OCI-LY3 (cell line): ENCODE results near the gene IFNLR1.
A peak's percentile ranks its signal among the peaks of the same experiment; 100 is the strongest.

Source experiments
- H2AFZ ChIP-seq: fragments of 200-600, 300-600 bp; shearing (Covaris generic); 2 replicates; pipeline ENCODE4 v1.6.0; 2014; ENCODE audit warnings: antibody characterized with exemption, low read depth, low read length
- H3K27ac ChIP-seq: fragments of 200-600, 300-600 bp; sonication (generic); 2 replicates; pipeline ENCODE4 v1.5.1; 2014; ENCODE audit warnings: mild to moderate bottlenecking, low read length, moderate library complexity, mixed read lengths
- H3K27me3 ChIP-seq: fragments of 200-600, 300-600 bp; sonication (generic); 2 replicates; pipeline ENCODE4 v1.6.1; 2014; ENCODE audit warnings: low read depth, low read length, mixed read lengths
- H3K36me3 ChIP-seq: fragments of 200-600, 300-600 bp; sonication (generic); replicated peaks from 2 replicates; pipeline ENCODE3; 2014; ENCODE audit warnings: low read depth, low read length, mixed read lengths
- H3K4me1 ChIP-seq: fragments of 300-600, 200-600 bp; sonication (generic); 2 replicates; pipeline ENCODE4 v1.6.1; 2014; ENCODE audit warnings: low read length, mixed read lengths
- H3K4me2 ChIP-seq: fragments of 200-600, 300-600 bp; sonication (generic); 2 replicates; pipeline ENCODE4 v1.6.1; 2014; ENCODE audit warnings: low read length, mixed read lengths
- H3K4me3 ChIP-seq: fragments of 300-600, 200-600 bp; sonication (generic); 2 replicates; pipeline ENCODE4 v1.5.1; 2014; ENCODE audit warnings: antibody characterized with exemption, mild to moderate bottlenecking, low read length, moderate library complexity
- H3K79me2 ChIP-seq: fragments of 300-600, 200-600 bp; shearing (Covaris generic); 2 replicates; pipeline ENCODE4 v1.6.1; 2014; ENCODE audit warnings: mild to moderate bottlenecking, low read length, mixed read lengths
- H3K9ac ChIP-seq: fragments of 300-600, 200-600 bp; shearing (Covaris generic); 2 replicates; pipeline ENCODE4 v1.6.0; 2014; ENCODE audit warnings: mild to moderate bottlenecking, low read length, moderate library complexity
- H3K9me3 ChIP-seq: fragments of 200-600, 300-600 bp; shearing (Covaris generic); 2 replicates; pipeline ENCODE4 v1.6.1; 2014; ENCODE audit warnings: low read length, mixed read lengths; ENCODE audit not compliant: insufficient read depth
- H4K20me1 ChIP-seq: fragments of 200-600, 300-600 bp; sonication (generic); 2 replicates; pipeline ENCODE4 v1.6.1; 2016; ENCODE audit warnings: low read length, mixed read lengths; ENCODE audit not compliant: insufficient read depth
- CTCF ChIP-seq: fragments of 200-600, 300-600 bp; sonication (generic); IDR thresholded peaks from 2 replicates; pipeline ENCODE4 v1.5.1; 2014; ENCODE audit warnings: antibody characterized with exemption, low read length, low read depth
- EZH2phosphoT487 ChIP-seq: fragments of 200-600 bp; shearing (Covaris generic); IDR thresholded peaks from 2 replicates; pipeline ENCODE4 v1.6.1; 2018; ENCODE audit warnings: antibody characterized with exemption, mixed run types, low read depth

IFNLR1 gene

GRCh38 chr1:24175033-24175755, 11.9 kb downstream of the IFNLR1 start:
- no peak overlapping the region for H3K9ac ChIP-seq
- H2AFZ ChIP-seq, result no peak overlapping the region
- peaks cover 53% of the 10 kb centered on the region for H4K20me1 ChIP-seq
- H3K79me2 ChIP-seq, result peaks cover 99% of the 10 kb centered on the region
- H3K4me3 ChIP-seq, result no peak overlapping the region
- peaks cover 65% of the 10 kb centered on the region for H3K36me3 ChIP-seq
- no peak overlapping the region for H3K4me2 ChIP-seq
- H3K4me1 ChIP-seq, result peaks cover 54% of the 10 kb centered on the region
- peaks cover 4% of the 10 kb centered on the region; the same call in 1 of the 2 replicates for H3K9me3 ChIP-seq
- H3K27ac ChIP-seq, result no peak overlapping the region
- TF ChIP-seq CTCF (no peak), EZH2phosphoT487 (no peak)
- H3K27me3 ChIP-seq, result no peaks in the 10 kb centered on the region

GRCh38 chr1:24173638-24174575, 13.2 kb downstream of the IFNLR1 start:
- H3K4me1 ChIP-seq, result peaks cover 42% of the 10 kb centered on the region
- H2AFZ ChIP-seq, result no peak overlapping the region
- peaks cover 4% of the 10 kb centered on the region; the same call in 1 of the 2 replicates for H3K9me3 ChIP-seq
- peak overlapping the region; percentile 20; the same call in 1 of the 2 replicates for H3K4me3 ChIP-seq
- TF ChIP-seq CTCF (no peak), EZH2phosphoT487 (no peak)
- peaks cover 67% of the 10 kb centered on the region for H3K36me3 ChIP-seq
- H3K9ac ChIP-seq, result no peak overlapping the region
- H3K79me2 ChIP-seq, result peaks cover 97% of the 10 kb centered on the region
- H4K20me1 ChIP-seq, result peaks cover 51% of the 10 kb centered on the region
- H3K4me2 ChIP-seq, result peak overlapping the region; percentile 33; the same call in 1 of the 2 replicates
- H3K27me3 ChIP-seq, result no peaks in the 10 kb centered on the region
- peak overlapping the region; percentile 27; the same call in 1 of the 2 replicates for H3K27ac ChIP-seq

GRCh38 chr1:24172598-24172997, 14.5 kb downstream of the IFNLR1 start:
- peaks cover 32% of the 10 kb centered on the region for H3K4me1 ChIP-seq
- H4K20me1 ChIP-seq, result peaks cover 41% of the 10 kb centered on the region
- no peak overlapping the region for H3K9ac ChIP-seq
- no peak overlapping the region for H3K27ac ChIP-seq
- no peaks in the 10 kb centered on the region for H3K27me3 ChIP-seq
- no peak overlapping the region for H3K4me3 ChIP-seq
- TF ChIP-seq CTCF, result no peak
- no peak for TF ChIP-seq EZH2phosphoT487
- H3K9me3 ChIP-seq, result peaks cover 4% of the 10 kb centered on the region; the same call in 1 of the 2 replicates
- H2AFZ ChIP-seq, result no peak overlapping the region
- H3K79me2 ChIP-seq, result peaks cover 84% of the 10 kb centered on the region
- H3K36me3 ChIP-seq, result peaks cover 66% of the 10 kb centered on the region
- H3K4me2 ChIP-seq, result no peak overlapping the region

GRCh38 chr1:24169286-24169685, 17.8 kb downstream of the IFNLR1 start:
- H3K79me2 ChIP-seq, result peaks cover 51% of the 10 kb centered on the region
- H2AFZ ChIP-seq, result no peak overlapping the region
- H4K20me1 ChIP-seq, result 0 out of 2 replicates have a peak, but pooled peaks cover 14% of the 10 kb centered on the region
- H3K4me1 ChIP-seq, result peaks cover 6% of the 10 kb centered on the region
- no peak overlapping the region for H3K9ac ChIP-seq
- TF ChIP-seq EZH2phosphoT487, result no peak
- no peak for TF ChIP-seq CTCF
- no peak overlapping the region for H3K4me3 ChIP-seq
- H3K27me3 ChIP-seq, result no peaks in the 10 kb centered on the region
- H3K9me3 ChIP-seq, result peaks cover 3% of the 10 kb centered on the region; the same call in 1 of the 2 replicates
- no peak overlapping the region for H3K27ac ChIP-seq
- peaks cover 53% of the 10 kb centered on the region for H3K36me3 ChIP-seq
- no peak overlapping the region for H3K4me2 ChIP-seq
